Stimulated activated CD4-positive, alpha-beta T cell treated with anti-CD3 and anti-CD28 coated beads, TNF-alpha, amount 100 ng/mL, for 24 hours (primary cell): ENCODE measurements around the gene MERTK.
A peak's percentile ranks its signal among the peaks of the same experiment; 100 is the strongest.
"Not testable (repeated sequence)": the region's sequence is repeated elsewhere in the genome, so short reads cannot be mapped to it uniquely, and the experiment has no call there.

Experiments
- DNase-seq, 3 experiments: peaks; one replicate each; pipeline ENCODE4 v3.0.0-alpha.2; 2020; ENCODE audit warnings: low read depth in 3 of 3

MERTK gene

DNA sequence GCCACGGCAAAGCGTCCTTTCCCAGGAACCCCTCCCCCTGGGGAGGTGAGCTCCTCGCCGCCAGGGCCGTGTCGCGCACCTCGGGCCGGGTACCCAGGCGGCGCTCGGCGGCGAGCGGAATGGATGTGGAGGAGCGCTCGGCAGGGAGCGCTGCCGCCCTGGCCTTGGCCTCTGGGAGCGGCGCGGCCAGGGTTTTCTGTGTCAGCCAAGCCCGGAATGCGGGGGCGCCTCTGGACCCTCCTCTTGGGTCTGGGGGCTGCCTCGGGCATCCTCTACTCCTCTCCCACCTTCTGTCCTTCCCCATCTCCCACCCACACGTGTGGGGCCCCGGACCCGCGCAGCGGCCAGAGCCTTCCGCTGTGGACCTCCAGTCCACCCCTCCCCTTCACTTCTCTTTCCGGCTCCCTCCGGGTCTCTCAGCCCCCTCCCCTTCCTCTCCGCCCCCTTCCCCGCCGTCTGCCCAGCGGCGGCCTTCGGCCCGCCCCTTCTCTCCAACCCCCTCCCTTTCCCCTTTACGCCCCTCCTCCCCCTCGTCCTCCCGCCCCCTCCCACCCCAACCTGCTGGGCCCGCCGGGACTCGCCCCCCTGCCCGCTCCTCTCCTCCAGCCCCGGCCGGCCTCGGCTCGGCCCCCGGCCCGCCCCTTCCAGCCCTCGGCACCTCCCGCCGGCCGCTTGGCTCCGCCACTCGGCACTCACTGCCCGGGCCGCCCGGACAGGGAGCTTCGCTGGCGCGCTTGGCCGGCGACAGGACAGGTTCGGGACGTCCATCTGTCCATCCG is at the start of gene MERTK:
Gene MERTK (plus strand): TSS at position 684 of the 779 bp plus-strand sequence. CDS start 129 bp downstream, outside the sequence.
- DNase-seq = peak in 1 of 3 experiments; percentile 59

DNA sequence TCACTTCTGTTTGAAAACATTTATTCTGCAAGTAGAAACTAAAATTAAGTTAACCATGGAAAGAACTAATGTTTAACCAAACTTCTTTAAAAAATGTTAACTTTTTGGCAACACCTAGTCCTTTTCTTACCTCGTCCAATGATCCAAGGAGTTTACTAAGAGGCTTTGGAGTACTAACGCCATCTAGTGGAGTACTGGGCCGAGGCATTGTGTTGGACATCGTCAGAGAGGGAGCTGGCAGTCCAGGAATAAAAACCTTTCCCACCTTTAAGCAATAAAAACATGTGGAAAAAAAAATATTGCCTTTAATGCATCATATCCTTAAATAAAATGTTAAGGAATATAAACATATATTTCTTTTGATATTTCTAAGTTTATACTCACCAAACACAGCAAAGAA is 47.8 kb upstream of the MERTK start:
- peak in 2 of 3 experiments; percentile 7 to 13 for DNase-seq

DNA sequence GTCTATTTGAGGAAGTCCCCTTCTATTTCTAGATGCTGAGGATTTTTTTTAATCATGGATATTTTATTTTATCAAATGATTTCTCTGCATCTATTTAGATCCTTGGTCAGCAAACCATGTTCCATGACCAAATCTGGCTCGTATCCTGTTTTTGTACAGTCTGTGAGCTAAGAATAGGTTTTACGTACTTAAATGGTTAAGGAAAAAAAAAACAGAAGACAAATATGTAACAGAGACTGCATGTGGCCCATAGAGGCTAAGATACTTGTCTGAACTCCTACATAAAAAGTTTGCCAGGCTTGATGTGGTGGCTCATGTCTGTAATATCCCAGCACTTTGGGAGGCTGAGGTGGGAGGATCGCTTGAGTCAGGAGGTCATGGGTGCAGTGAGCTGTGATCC is 45.9 kb upstream of the MERTK start:
- DNase-seq = not testable (repeated sequence)

DNA sequence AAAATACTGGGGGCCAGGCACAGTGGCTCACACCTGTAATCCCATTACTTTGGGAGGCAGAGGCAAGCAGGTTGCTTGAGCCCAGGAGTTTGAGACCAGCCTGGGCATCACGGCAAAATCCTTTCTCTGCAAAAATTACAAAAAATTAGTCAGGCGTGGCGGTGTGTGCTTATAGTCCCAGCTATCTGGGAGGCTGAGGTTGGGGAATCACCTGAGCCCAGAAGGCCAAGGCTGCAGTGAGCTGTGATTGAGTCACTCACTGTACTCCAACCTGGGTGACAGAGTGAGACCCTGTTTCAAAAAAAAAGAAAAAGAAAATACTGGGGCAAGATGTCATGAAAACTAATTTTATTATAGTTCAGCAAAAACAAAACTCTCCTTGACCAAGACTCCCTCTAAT is 38.4 kb upstream of the MERTK start:
- DNase-seq = not testable (repeated sequence)

DNA sequence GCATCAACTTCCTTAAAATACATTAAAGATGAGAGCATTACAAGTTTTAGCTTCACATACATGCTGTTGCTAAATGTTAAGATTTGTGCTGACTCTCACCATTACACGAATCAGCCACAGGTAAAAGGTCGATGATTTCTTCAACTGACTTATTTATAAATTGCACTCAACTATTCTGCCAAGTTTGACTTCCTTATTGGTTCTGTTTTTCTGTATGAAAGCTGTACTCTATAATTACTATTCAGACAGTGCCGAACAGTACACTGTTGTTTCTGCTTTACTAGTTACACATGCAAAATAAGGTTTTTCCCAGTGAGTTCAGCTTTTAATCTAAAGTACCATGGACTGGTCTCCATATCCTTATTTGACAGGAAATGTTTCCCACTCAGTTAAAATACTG is 33.3 kb upstream of the MERTK start:
- not testable (repeated sequence) for DNase-seq

DNA sequence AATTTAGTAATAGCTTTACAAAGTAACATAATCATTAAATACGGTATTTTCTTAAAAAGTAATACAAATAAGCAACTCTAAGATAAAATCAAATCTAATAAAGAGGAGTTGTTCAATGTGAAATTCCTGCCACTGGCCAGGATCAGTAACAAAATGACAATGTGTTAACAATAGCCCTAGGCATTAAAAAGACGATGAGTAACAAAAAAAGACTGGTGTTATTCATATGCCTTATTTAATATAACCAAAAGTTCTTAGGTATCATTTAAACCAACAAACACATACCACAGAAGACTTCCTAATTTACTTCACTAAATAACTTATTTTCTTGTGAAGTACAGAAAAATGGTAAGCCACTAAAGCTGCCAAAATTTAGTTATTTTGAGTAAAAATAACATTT is 25.6 kb upstream of the MERTK start:
- DNase-seq = not testable (repeated sequence)

DNA sequence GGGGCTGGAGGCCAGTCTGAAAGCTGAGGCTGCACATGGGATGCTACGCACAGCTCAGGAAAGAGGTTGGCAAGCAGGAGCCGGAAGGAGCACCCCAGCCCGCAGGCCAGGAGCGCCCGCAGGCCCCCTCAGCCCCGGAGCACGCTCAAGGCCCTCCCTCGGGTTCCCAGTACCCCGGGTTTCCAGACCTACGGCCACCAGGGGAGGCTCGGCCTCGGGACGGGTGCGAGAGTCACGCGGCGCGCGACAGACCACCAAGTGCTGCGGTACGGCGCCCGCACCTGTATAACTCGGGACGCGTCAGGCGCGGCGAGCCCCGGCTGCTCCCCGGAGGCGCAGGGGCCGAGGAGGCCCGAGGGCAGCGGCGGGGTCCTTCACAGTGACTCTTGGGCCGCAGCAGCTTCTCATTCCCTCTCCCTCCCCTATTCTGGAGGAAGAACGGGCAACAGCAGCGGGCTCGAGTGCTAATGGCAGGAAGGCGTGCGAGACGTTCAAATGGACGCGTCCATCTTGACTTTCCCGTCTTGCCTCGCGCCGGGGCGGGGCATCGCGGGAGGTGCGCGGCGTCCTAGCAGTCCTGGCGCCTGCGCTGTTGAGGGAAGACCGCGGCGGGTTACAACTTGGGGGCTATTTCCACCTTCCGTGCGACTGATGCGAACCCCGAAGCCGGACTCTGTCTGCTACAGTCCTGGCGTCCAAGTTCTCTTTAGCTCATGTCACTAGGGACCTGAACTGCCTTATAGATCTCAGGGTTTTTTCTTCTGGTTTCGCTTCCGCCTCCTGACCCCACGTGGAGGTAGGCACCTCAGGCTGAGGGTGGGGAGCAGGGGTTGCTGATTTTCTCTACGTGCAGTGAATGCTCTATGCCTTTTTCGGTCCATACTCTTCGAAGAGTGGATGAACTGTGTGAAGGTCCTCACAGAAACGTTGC is 14.5 kb upstream of the MERTK start, which contains the start of gene ANAPC1:
Gene ANAPC1 (minus strand): TSS at position 533 of the 931 bp plus-strand sequence. CDS start 3,368 bp downstream, outside the sequence.
- DNase-seq = peak; percentile 73 to 86 (median 75)

DNA sequence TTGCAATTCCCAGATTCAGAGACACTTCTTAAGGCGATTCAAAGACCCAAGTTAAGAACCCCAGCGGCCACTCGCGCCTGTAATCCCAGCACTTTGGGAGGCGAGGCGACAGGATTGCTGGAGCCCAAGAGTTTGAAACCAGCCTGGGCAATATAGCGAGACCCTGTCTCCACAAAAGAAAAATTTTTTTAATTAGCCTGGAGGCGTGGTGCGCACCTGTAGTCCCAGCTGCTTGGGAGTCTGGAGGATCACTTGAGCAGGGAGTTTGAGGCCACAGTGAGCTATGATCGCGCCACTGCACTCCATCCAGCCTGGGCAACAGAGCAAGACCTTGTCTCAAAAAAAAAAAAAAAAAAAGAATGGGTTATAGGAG is 13.8 kb upstream of the MERTK start:
- no peak for DNase-seq

DNA sequence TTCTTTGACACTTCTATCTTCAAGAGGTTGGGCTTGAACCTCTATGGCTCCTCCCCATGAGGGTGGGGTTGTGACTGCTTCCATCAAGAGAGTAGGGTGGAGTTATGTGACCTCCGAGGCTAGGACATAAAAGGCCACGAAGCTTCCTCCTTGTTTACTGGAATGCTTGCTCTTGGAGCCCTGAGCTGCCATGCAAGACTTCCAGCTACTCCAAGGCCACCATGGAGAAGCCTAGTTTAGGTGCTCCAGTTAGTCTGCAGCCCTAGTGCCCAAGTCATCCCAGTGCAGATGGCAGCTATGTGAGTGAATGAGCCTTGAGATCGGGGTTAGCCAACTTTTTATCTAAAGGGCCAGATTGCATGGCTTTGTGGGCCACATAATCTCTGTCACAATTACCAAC is 2.4 kb upstream of the MERTK start:
- DNase-seq = no peak

DNA sequence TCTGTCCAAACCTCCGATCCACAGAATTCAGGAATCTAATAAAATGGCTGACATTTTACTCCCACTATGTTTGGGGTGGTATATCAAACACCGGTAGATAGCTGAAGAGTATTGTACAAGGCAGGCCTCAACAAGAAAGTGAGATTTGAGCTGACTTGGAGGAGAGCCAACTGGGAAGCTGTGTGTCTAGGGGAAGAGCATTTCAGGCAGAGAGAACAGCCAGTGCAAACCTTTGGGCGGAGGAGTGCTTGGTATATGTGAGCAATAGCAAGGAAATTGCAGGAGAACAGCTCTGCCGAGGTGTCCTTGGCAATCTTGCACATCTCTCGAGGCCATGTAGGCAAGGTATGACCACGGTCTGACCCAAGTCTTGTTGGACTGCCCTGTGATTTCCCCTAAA is 1.8 kb upstream of the MERTK start:
- DNase-seq = no peak

DNA sequence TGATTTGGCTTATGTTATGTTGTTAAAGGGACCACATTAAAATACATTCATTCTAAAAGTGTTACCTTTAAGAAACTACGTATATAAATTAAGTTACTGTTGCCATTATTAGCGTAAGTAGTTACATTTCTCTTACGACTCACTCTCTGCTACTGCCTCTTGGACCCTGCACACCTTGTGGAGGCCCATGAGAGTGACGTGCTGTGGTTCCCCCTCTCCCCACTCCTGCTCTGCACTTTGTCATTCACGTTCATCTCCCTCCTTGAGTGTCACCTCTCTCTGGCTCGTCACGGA is 830 bp upstream of the MERTK start:
- no peak for DNase-seq

DNA sequence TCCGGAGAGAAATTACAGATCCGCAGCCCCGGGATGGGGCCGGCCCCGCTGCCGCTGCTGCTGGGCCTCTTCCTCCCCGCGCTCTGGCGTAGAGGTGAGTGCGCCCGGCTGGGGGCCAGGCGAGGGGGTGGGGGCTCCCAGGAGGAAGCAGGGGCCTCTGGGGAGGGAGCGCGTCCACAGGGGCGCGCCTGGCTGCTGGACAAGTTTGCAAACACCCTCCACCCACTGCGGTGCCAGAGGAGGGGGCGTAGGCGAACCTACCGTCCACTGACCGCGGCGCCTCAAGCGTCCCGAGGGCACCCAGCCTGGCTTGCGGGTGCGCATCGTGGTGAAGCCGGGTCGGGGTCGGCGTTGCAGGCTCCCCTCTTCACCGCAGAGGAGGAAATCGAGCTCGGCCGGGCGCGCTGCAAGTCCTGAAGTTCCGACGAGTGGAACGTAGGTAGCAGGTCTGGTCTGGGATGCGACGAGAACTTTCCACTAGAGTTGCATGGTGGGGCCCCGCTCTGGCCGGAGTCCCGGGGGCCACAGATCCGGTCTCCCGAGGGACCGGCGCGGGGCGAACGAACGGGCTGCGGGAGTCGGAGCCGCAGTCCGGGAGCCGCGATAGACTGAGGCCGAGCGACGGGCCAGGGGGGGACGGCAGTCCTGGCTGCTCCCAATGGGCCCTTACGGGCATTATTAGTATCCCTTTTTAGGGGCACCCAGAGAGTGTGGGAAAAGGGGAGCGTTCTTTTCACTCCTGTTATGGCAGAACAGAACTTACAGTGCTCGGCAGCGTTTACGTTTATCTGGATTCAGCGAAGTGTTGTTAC is 502 bp downstream of the MERTK start:
- DNase-seq = no peak

DNA sequence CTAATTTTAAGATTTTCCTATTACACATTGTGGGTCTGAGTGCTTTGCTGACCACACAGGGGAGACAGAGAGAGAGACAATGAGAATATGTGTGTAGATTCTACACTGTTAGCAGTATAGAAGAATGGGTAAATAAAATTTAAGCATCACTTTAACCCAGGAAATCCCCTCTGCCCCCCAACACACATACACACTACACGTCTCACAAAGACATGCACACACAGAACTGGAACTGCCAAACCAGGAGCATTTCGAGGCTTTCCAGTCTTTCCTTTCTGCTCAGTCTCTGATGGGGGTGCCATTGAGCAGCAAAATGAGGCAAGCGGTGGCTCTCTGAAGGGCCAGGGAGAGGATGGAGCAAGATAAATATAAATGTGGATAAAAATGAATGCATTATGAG is 2.5 kb downstream of the MERTK start:
- DNase-seq = no peak

DNA sequence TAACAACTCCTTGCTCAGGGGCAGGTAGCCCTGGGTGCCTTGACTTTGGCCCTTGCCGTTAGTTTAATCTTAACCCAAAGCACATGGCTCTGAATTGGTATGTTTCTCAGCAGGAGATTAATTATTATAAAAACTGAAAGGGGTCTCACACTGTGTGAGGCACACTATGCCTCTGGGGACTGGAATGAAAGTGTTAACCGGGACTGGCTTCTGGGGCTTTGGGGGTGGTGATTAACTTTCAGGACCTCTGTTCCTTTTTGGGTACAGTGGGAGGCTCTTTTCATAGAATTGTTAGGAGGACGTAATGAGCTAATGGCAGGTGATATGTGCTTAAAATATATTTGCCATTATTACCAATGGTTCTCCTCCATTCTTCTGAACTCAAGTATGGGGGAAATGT is 5.1 kb downstream of the MERTK start:
- DNase-seq = no peak

DNA sequence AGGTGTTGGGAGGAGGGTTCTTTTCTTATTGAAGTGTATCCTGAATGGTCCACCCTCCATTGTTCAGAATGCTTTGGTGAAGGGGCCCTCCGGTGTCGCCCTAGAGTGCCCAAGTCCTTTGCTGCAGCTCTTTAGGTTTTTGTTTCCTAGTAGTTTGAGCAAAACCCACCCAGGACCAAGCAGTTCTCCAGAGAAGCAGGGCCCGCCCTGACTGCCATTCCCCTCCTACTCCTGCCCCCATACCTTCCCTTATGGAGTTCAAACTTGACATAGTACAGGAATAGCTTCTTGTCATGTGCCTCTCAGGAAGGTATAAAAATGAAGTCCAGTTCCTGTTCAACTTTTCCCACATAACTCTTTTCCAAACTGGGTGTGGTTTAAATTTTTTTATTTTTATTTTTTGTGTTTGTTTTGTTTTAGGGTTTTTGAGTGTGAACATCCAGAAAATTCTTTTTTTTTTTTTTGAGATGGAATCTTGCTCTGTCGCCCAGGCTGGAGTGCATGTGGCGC is 5.6 kb downstream of the MERTK start:
- DNase-seq = no peak

DNA sequence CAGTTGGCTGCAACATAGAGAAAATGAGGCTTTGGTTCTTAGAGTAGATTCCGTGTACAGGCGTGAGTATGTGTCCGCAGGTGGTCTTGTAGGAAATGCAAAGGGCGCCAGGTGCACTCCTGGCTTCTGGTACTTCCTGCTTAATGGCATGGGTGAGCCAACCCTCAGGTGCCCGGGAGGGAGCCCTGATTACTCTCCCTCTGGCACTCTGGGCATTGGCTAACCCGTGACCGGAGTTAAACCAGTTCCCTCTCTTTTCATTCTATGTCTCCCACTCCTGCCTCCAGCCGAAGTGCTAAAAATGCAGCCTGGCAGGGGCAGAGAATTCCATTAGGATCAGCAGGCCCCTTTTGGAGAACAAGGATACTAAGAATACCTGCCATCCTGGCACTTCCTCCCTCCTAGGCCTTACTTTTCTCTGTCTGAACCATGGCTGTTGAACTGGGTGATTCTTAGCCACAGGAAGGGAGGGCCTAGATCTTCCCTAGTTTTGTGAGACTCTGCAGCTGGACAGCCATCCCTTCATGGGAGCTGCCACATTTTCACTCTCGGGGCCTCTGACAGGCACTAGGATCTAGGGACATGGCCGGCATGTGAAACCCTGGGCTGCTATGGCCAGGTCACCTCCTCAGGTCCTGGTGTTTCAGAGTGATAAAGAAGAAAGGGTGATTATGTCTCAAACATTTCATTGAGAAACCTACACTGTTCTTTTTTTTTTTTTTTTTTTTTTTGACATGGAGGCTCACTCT is 6.5 kb downstream of the MERTK start:
- DNase-seq = no peak

DNA sequence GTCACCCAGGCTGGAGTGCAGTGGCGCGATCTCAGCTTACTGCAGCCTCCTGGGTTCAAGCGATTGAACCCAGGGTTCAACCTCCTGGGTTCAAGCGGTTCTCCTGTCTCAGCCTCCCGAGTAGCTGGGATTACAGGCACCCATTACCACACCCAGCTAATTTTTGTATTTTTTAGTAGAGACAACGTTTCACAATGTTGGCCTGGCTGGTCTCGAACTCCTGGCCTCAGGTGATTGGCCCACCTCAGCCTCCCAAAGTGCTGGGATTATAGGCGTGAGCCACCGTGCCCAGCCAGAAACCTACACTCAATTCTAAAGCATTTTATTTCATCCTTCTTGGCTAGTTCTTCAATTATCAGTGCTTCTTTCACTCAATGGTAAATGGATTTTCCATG is 7.1 kb downstream of the MERTK start:
- not testable (repeated sequence) for DNase-seq

DNA sequence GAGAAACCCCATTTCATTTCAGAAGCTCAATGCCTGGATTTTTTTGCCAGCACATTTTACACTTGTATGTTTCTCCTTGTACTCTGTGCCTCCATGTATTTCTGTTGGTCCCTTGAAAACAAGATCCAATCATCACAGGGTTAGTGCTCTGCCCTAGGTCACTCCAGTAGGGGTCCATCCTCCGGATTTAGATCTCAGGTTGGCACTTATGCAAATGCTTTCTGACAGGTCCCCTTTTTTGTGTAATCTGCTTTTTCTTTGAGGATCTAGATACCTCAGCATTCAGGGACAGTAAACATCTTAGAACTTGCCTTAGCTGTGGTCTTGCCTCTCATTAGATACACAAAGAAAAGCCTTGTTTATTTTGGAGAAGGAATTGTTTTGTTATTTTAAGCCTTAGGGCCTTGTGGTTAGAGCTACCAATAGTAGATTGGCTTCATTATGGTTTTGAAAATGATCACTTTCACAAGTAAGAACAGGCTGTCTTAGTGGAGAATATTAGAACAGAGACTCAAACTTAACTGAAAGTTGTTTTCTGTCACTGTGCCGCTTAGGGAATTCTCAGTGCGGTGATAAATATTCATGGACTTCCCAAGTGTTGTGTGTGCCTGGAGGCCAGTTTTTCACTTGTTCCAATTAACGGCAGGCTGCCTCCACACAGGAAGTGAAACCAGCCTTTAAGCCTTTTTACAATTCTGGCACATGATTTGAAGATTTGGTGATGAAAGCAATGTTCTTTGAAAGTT is 7.8 kb downstream of the MERTK start:
- DNase-seq = no peak

DNA sequence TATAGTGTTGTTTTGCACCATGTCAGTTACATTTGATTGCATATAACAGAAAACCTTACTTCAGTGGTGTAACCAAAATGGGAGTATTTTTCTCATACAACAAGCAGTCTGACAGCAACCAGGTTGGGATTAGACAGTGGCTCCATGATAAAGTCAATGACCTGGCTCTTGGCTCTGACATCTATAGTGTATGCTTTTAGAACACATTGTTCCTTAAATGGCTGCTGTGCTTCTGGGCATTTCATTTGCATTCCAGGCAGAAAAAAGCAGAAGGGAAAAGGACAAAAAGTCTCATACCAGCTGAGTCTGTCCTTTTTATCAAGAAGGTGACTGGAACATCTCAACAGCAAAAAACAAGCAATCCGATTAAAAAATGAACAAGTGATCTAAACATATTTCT is 10.2 kb downstream of the MERTK start:
- no peak for DNase-seq

DNA sequence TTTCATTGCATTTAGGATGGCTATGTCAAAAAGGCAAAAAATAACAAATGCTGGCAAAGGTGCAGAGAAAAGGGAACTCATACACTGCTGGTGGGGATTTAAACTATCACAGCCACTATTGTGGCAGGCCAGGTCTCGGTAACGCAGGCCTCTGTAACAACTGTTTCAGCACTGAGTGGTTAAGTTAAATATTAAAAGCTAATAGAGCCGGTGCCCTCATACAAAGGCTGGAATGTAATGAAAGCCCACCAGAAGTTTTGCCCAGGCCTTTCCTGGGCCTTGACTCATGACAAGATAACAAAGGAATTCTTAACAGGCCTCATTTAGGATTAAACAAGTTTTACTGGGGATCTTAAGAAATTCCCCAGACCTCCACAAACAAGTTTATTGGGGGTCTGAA is 10.7 kb downstream of the MERTK start:
- no peak for DNase-seq
